ENCODE results near the gene RNPS1. TPM values are rescaled to one million over a fixed set of nuclear protein-coding genes. Genes with fewer than 3 reads are reported as not detected.

Gene RNPS1
- total and polyA plus RNA-seq, 9 of the 15 experiments (the other 6 are each of a cell fraction or from before 2014, with no cell fraction given): 44.9 to 338 (median 202) TPM

GRCh38 chr16:2223221-2223941 lies 44.5 kb downstream of the RNPS1 start, which contains the start of gene E4F1 (continued):
- no peak for TF ChIP-seq ZNF121 (CRISPR knock-in tag; conservative IDR thresholded peaks at IDR 0.05)
- TF ChIP-seq MECOM (CRISPR knock-in tag; IDR thresholded peaks at IDR 0.05): no peak
- no peak for TF ChIP-seq ZNF79 (CRISPR knock-in tag; IDR thresholded peaks at IDR 0.05; ENCODE audit: low read depth)
- 0 out of 3 replicates have a peak, but pooled peaks of 1 of the 2 experiments have one; percentile 9 for TF ChIP-seq CBX3 (IDR thresholded peaks at IDR 0.05; ENCODE audit: borderline replicate concordance in 1 of 2, low read length in 2 of 2)
- TF ChIP-seq AFF1 (IDR thresholded peaks at IDR 0.05; ENCODE audit: low read depth in 1 of 2, partially characterized antibody in 2 of 2): no peak
- TF ChIP-seq GATA2 (CRISPR knock-in tag; IDR thresholded peaks at IDR 0.05): no peak
- TF ChIP-seq ZNF512 (tag; IDR thresholded peaks at IDR 0.05): no peak
- TF ChIP-seq FUS (optimal IDR thresholded peaks at IDR 0.05; ENCODE audit: low read depth, low read length): peak; percentile 77
- TF ChIP-seq POU5F1 (IDR thresholded peaks at IDR 0.05; ENCODE audit: borderline replicate concordance, low read depth, low read length, partially characterized antibody): no peak
- TF ChIP-seq MTF1 (CRISPR knock-in tag; IDR thresholded peaks at IDR 0.05; ENCODE audit: borderline replicate concordance): no peak
- TF ChIP-seq RCOR1 (IDR thresholded peaks at IDR 0.05; ENCODE audit: borderline replicate concordance in 1 of 2, low read depth in 2 of 2, low read length in 2 of 2): no peak; a peak in 1 of 4 replicates
- TF ChIP-seq TAF15 (IDR thresholded peaks at IDR 0.05; ENCODE audit: low read depth, low read length): no peak
- TF ChIP-seq, protein P1, sequence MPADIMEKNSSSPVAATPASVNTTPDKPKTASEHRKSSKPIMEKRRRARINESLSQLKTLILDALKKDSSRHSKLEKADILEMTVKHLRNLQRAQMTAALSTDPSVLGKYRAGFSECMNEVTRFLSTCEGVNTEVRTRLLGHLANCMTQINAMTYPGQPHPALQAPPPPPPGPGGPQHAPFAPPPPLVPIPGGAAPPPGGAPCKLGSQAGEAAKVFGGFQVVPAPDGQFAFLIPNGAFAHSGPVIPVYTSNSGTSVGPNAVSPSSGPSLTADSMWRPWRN (IDR thresholded peaks at IDR 0.05; ENCODE audit: low read depth): no peak
- TF ChIP-seq MAZ (CRISPR knock-in tag; conservative IDR thresholded peaks at IDR 0.05 in 1 of 2, IDR thresholded peaks at IDR 0.05 in 1 of 2): peak; percentile 62 to 90
- TF ChIP-seq KDM1A (IDR thresholded peaks at IDR 0.05): no peak
- TF ChIP-seq ATF1 (CRISPR knock-in tag; IDR thresholded peaks at IDR 0.05): peak; percentile 79; the same call in 1 of the 2 replicates
- peak; percentile 94 for TF ChIP-seq ATF1 (tag; IDR thresholded peaks at IDR 0.05)
- TF ChIP-seq, protein P2, sequence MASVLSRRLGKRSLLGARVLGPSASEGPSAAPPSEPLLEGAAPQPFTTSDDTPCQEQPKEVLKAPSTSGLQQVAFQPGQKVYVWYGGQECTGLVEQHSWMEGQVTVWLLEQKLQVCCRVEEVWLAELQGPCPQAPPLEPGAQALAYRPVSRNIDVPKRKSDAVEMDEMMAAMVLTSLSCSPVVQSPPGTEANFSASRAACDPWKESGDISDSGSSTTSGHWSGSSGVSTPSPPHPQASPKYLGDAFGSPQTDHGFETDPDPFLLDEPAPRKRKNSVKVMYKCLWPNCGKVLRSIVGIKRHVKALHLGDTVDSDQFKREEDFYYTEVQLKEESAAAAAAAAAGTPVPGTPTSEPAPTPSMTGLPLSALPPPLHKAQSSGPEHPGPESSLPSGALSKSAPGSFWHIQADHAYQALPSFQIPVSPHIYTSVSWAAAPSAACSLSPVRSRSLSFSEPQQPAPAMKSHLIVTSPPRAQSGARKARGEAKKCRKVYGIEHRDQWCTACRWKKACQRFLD (CRISPR knock-in tag; IDR thresholded peaks at IDR 0.05): no peak; the same call in 1 of the 2 replicates
- no peak for TF ChIP-seq ZFPM2 (CRISPR knock-in tag; IDR thresholded peaks at IDR 0.05)
- TF ChIP-seq ZNF133 (CRISPR knock-in tag; IDR thresholded peaks at IDR 0.05): no peak
- TF ChIP-seq ZNF57 (CRISPR knock-in tag; IDR thresholded peaks at IDR 0.05): no peak

All from K562 (cell line).